ENCODE results near the gene ZYG11B. TPM values are rescaled to one million over a fixed set of nuclear protein-coding genes. Genes with fewer than 3 reads are reported as not detected.
"Not testable (repeated sequence)": the region's sequence is repeated elsewhere in the genome, so short reads cannot be mapped to it uniquely, and the experiment has no call there.

The ZYG11B gene
- total and polyA plus RNA-seq, 2 of the 13 experiments (the other 11 are each of a cell fraction or from before 2014, with no cell fraction given) = 6.9 to 17.9 TPM

DNA sequence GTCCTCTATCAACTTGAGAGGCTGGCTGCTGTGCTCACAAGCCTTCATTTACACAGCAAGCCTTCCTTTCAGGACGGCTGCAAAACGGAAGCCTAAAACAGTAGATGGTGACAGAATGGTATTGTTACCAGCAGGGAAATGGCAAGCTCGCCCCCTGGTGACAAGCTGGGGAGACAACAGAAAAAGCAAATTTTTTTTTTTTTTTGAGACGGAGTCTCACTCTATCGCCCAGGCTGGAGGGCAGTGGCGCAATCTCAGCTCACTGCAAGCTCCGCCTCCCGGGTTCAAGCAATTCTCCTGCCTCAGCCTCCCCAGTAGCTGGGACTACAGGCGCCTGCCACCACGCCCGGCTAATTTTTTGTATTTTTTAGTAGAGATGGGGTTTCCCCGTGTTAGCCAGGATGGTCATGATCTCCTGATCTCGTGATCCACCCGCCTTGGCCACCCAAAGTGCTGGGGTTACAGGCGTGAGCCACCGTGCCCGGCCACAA is 39.9 kb upstream of the ZYG11B start (continued):
- peak; percentile 99 for TF ChIP-seq ZNF441 (CRISPR knock-in tag; IDR thresholded peaks at IDR 0.05; ENCODE audit: borderline replicate concordance)
- 0 out of 2 replicates have a peak, but pooled peaks have one; percentile 31 for TF ChIP-seq ZBTB38 (CRISPR knock-in tag; IDR thresholded peaks at IDR 0.05)
- peak; percentile 60; the same call in 1 of the 2 replicates for TF ChIP-seq IRF2 (CRISPR knock-in tag; IDR thresholded peaks at IDR 0.05)
- TF ChIP-seq, protein P1, sequence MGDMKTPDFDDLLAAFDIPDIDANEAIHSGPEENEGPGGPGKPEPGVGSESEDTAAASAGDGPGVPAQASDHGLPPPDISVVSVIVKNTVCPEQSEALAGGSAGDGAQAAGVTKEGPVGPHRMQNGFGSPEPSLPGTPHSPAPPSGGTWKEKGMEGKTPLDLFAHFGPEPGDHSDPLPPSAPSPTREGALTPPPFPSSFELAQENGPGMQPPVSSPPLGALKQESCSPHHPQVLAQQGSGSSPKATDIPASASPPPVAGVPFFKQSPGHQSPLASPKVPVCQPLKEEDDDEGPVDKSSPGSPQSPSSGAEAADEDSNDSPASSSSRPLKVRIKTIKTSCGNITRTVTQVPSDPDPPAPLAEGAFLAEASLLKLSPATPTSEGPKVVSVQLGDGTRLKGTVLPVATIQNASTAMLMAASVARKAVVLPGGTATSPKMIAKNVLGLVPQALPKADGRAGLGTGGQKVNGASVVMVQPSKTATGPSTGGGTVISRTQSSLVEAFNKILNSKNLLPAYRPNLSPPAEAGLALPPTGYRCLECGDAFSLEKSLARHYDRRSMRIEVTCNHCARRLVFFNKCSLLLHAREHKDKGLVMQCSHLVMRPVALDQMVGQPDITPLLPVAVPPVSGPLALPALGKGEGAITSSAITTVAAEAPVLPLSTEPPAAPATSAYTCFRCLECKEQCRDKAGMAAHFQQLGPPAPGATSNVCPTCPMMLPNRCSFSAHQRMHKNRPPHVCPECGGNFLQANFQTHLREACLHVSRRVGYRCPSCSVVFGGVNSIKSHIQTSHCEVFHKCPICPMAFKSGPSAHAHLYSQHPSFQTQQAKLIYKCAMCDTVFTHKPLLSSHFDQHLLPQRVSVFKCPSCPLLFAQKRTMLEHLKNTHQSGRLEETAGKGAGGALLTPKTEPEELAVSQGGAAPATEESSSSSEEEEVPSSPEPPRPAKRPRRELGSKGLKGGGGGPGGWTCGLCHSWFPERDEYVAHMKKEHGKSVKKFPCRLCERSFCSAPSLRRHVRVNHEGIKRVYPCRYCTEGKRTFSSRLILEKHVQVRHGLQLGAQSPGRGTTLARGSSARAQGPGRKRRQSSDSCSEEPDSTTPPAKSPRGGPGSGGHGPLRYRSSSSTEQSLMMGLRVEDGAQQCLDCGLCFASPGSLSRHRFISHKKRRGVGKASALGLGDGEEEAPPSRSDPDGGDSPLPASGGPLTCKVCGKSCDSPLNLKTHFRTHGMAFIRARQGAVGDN (CRISPR knock-in tag; IDR thresholded peaks at IDR 0.05) = peak; percentile 35; the same call in 1 of the 2 replicates
- TF ChIP-seq ETV5 (CRISPR knock-in tag; IDR thresholded peaks at IDR 0.05; ENCODE audit: borderline replicate concordance) = peak; percentile 16; the same call in 1 of the 2 replicates
- TF ChIP-seq, protein P2, sequence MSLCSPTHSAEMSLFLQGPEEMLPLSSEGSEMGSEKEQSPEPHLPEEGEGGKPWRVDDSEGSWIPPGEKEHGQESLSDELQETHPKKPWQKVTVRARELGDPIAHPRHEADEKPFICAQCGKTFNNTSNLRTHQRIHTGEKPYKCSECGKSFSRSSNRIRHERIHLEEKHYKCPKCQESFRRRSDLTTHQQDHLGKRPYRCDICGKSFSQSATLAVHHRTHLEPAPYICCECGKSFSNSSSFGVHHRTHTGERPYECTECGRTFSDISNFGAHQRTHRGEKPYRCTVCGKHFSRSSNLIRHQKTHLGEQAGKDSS (CRISPR knock-in tag; IDR thresholded peaks at IDR 0.05; ENCODE audit: borderline replicate concordance, low read depth) = 0 out of 2 replicates have a peak, but pooled peaks have one; percentile 23
- TF ChIP-seq, protein P3, sequence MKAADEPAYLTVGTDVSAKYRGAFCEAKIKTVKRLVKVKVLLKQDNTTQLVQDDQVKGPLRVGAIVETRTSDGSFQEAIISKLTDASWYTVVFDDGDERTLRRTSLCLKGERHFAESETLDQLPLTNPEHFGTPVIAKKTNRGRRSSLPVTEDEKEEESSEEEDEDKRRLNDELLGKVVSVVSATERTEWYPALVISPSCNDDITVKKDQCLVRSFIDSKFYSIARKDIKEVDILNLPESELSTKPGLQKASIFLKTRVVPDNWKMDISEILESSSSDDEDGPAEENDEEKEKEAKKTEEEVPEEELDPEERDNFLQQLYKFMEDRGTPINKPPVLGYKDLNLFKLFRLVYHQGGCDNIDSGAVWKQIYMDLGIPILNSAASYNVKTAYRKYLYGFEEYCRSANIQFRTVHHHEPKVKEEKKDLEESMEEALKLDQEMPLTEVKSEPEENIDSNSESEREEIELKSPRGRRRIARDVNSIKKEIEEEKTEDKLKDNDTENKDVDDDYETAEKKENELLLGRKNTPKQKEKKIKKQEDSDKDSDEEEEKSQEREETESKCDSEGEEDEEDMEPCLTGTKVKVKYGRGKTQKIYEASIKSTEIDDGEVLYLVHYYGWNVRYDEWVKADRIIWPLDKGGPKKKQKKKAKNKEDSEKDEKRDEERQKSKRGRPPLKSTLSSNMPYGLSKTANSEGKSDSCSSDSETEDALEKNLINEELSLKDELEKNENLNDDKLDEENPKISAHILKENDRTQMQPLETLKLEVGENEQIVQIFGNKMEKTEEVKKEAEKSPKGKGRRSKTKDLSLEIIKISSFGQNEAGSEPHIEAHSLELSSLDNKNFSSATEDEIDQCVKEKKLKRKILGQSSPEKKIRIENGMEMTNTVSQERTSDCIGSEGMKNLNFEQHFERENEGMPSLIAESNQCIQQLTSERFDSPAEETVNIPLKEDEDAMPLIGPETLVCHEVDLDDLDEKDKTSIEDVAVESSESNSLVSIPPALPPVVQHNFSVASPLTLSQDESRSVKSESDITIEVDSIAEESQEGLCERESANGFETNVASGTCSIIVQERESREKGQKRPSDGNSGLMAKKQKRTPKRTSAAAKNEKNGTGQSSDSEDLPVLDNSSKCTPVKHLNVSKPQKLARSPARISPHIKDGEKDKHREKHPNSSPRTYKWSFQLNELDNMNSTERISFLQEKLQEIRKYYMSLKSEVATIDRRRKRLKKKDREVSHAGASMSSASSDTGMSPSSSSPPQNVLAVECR (CRISPR knock-in tag; IDR thresholded peaks at IDR 0.05; ENCODE audit: borderline replicate concordance) = peak; percentile 40; the same call in 1 of the 2 replicates
- peak; percentile 13; the same call in 1 of the 2 replicates for TF ChIP-seq GABPB1 (CRISPR knock-in tag; IDR thresholded peaks at IDR 0.05)
- peak; percentile 76 for TF ChIP-seq RAD21 (CRISPR knock-in tag; IDR thresholded peaks at IDR 0.05)
- TF ChIP-seq ZNF430 (CRISPR knock-in tag; IDR thresholded peaks at IDR 0.05) = peak; percentile 40; the same call in 1 of the 2 replicates
- peak; percentile 79 for TF ChIP-seq ZNF605 (CRISPR knock-in tag; IDR thresholded peaks at IDR 0.05)
- TF ChIP-seq SOX6 (IDR thresholded peaks at IDR 0.05) = not testable (repeated sequence)
- TF ChIP-seq SOX6 (CRISPR knock-in tag; IDR thresholded peaks at IDR 0.05) = peak; percentile 59
- TF ChIP-seq RBFOX2 (IDR thresholded peaks at IDR 0.05; ENCODE audit: low read depth, low read length) = 0 out of 2 replicates have a peak, but pooled peaks have one; percentile 5
- TF ChIP-seq SOX5 (CRISPR knock-in tag; IDR thresholded peaks at IDR 0.05; ENCODE audit: borderline replicate concordance) = peak; percentile 40; the same call in 1 of the 2 replicates
- TF ChIP-seq AHR (CRISPR knock-in tag; IDR thresholded peaks at IDR 0.05) = peak; percentile 34; the same call in 1 of the 2 replicates
- peak; percentile 29; the same call in 1 of the 2 replicates for TF ChIP-seq FOXA3 (CRISPR knock-in tag; IDR thresholded peaks at IDR 0.05)
- peak; percentile 77 for TF ChIP-seq ZNF121 (CRISPR knock-in tag; IDR thresholded peaks at IDR 0.05)
- TF ChIP-seq, protein P4, sequence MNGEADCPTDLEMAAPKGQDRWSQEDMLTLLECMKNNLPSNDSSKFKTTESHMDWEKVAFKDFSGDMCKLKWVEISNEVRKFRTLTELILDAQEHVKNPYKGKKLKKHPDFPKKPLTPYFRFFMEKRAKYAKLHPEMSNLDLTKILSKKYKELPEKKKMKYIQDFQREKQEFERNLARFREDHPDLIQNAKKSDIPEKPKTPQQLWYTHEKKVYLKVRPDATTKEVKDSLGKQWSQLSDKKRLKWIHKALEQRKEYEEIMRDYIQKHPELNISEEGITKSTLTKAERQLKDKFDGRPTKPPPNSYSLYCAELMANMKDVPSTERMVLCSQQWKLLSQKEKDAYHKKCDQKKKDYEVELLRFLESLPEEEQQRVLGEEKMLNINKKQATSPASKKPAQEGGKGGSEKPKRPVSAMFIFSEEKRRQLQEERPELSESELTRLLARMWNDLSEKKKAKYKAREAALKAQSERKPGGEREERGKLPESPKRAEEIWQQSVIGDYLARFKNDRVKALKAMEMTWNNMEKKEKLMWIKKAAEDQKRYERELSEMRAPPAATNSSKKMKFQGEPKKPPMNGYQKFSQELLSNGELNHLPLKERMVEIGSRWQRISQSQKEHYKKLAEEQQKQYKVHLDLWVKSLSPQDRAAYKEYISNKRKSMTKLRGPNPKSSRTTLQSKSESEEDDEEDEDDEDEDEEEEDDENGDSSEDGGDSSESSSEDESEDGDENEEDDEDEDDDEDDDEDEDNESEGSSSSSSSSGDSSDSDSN (CRISPR knock-in tag; IDR thresholded peaks at IDR 0.05) = 0 out of 2 replicates have a peak, but pooled peaks have one; percentile 7

All from HepG2 (cell line).